NCI-H2029 treated with DMSO at 0.1 percent for 48 hours (cell line): ENCODE data around the gene LUM.
"Not testable (repeated sequence)": the region's sequence is repeated elsewhere in the genome, so short reads cannot be mapped to it uniquely, and the experiment has no call there.

ENCODE experiments used
- DNase-seq: peaks from one replicate; lab custom pipeline; 2025; lab: John Stamatoyannopoulos, UW

The LUM gene

GRCh38 chr12:91109581-91110310 is 1.5 kb downstream of the LUM start:
- DNase-seq, result no peak

- peak; percentile 39 for DNase-seq
Observed at GRCh38 chr12:91109148-91109564, 2.1 kb downstream of the LUM start.

- DNase-seq, result no peak
Observed at GRCh38 chr12:91108196-91108755, 3.0 kb downstream of the LUM start.

- DNase-seq, result no peak
Observed at GRCh38 chr12:91106283-91106682, 5.0 kb downstream of the LUM start.

- no peak for DNase-seq
Observed at GRCh38 chr12:91105807-91106206, 5.5 kb downstream of the LUM start.

GRCh38 chr12:91104812-91105466 is 6.4 kb downstream of the LUM start:
- no peak for DNase-seq

GRCh38 chr12:91103624-91104023 is 7.7 kb downstream of the LUM start:
- no peak for DNase-seq

GRCh38 chr12:91103101-91103500 is 8.2 kb downstream of the LUM start:
- no peak for DNase-seq

- no peak for DNase-seq
Observed at GRCh38 chr12:91100906-91101305, 10.4 kb downstream of the LUM start.

GRCh38 chr12:91099836-91100235 is 11.5 kb downstream of the LUM start:
- no peak for DNase-seq

GRCh38 chr12:91099341-91099740 is 12.0 kb downstream of the LUM start:
- no peak for DNase-seq

- no peak for DNase-seq
Observed at GRCh38 chr12:91098941-91099340, 12.4 kb downstream of the LUM start.

- DNase-seq, result no peak
Observed at GRCh38 chr12:91098461-91098860, 12.8 kb downstream of the LUM start.

GRCh38 chr12:91094957-91095356 is 16.3 kb downstream of the LUM start:
- no peak for DNase-seq

- no peak for DNase-seq
Observed at GRCh38 chr12:91094032-91094662, 17.1 kb downstream of the LUM start.

- no peak for DNase-seq
Observed at GRCh38 chr12:91093341-91093740, 18.0 kb downstream of the LUM start.

GRCh38 chr12:91091916-91092715 is 19.2 kb downstream of the LUM start:
- DNase-seq, result no peak

GRCh38 chr12:91089953-91090352 is 21.3 kb downstream of the LUM start:
- DNase-seq, result not testable (repeated sequence)

GRCh38 chr12:91080041-91080440 is 31.3 kb downstream of the LUM start:
- DNase-seq, result no peak

GRCh38 chr12:91078501-91078900 is 32.8 kb downstream of the LUM start:
- no peak for DNase-seq

- DNase-seq, result no peak
Observed at GRCh38 chr12:91077228-91077954, 33.9 kb downstream of the LUM start.
